Effector memory CD8-positive, alpha-beta T cell (primary cell): ENCODE results near the gene RYR3.

Source experiments
- ATAC-seq: fragments of 150-1000 bp; cut with Tn5 transposase; replicated peaks from 2 replicates; pipeline ENCODE4 v1.10.0; 2021; ENCODE audit warnings: mild to moderate bottlenecking, moderate library complexity
- DNase-seq, 3 experiments: peaks; one replicate each; pipeline ENCODE4 v3.0.0; 2021
- H3K27ac Mint-ChIP-seq, 2 donors: one replicate each; pipeline ENCODE4 v1.8.0; 2022; ENCODE audit warnings: mild to moderate bottlenecking in 2 of 2, mixed read lengths in 2 of 2, moderate library complexity in 2 of 2
- H3K27me3 Mint-ChIP-seq, 2 donors: one replicate each; pipeline ENCODE4 v1.8.0; 2022; ENCODE audit warnings: mixed read lengths in 2 of 2
- H3K36me3 Mint-ChIP-seq: one replicate; pipeline ENCODE4 v1.8.0; 2022; ENCODE audit warnings: mild to moderate bottlenecking, moderate library complexity, mixed read lengths; ENCODE audit not compliant: insufficient read depth
- H3K4me1 Mint-ChIP-seq, 2 donors: one replicate each; pipeline ENCODE4 v1.8.0; 2022; ENCODE audit warnings: low read depth in 2 of 2, mixed read lengths in 2 of 2
- H3K4me3 Mint-ChIP-seq, 2 donors: one replicate each; pipeline ENCODE4 v1.8.0; 2022; ENCODE audit warnings: mild to moderate bottlenecking in 2 of 2, mixed read lengths in 2 of 2, moderate library complexity in 2 of 2
- H3K9me3 Mint-ChIP-seq, 2 donors: one replicate each; pipeline ENCODE4 v1.8.0; 2022; ENCODE audit warnings: mixed read lengths in 2 of 2

Gene RYR3

GRCh38 chr15:33912326-33912725 is 601.6 kb downstream of the RYR3 start:
- no peaks in the 10 kb centered on the region for H3K27me3 Mint-ChIP-seq
- H3K27ac Mint-ChIP-seq = no peak overlapping the region
- H3K36me3 Mint-ChIP-seq = peaks cover 3% of the 10 kb centered on the region
- DNase-seq (no peak), ATAC-seq (no peak)
- H3K4me3 Mint-ChIP-seq = no peak overlapping the region
- no peaks in the 10 kb centered on the region for H3K9me3 Mint-ChIP-seq
- H3K4me1 Mint-ChIP-seq = peaks cover 6 to 24% of the 10 kb centered on the region in 2 donors

- Mint-ChIP-seq H3K4me1 (peaks cover 6 to 24% of the 10 kb centered on the region in 2 donors), H3K4me3 (no peak overlapping the region), H3K27ac (no peak overlapping the region), H3K27me3 (no peaks in the 10 kb centered on the region), H3K9me3 (no peaks in the 10 kb centered on the region), H3K36me3 (peaks cover 4% of the 10 kb centered on the region)
- no peak for DNase-seq
- ATAC-seq = no peak
Observed at GRCh38 chr15:33913459-33913858, 602.7 kb downstream of the RYR3 start.
